CD4-positive, alpha-beta memory T cell (primary cell): ENCODE results near the gene ESCO1. TPM values are rescaled to one million over a fixed set of nuclear protein-coding genes. Genes with fewer than 3 reads are reported as not detected.

Experiments
- CTCF ChIA-PET: fragments of 350-600 bp; sonication (Branson Sonifier 250); formaldehyde crosslinking; loops from one replicate; lab custom pipeline; 2021; ENCODE audit warnings: inconsistent platforms; ENCODE audit not compliant: partially characterized antibody; lab: Charles Lee
- POLR2A ChIA-PET: fragments of 350-600 bp; sonication (Branson Sonifier 250); formaldehyde crosslinking; loops from one replicate; lab custom pipeline; 2021; ENCODE audit not compliant: partially characterized antibody; lab: Charles Lee
- DNase-seq, 5 donors: peaks; one replicate each; pipeline versions ENCODE4 v3.0.0 to v3.0.0-alpha.2; 2020 to 2022; ENCODE audit warnings: mixed read lengths in 1 of 5
- H3K27ac ChIP-seq: one replicate; pipeline ENCODE4 v1.7.0; 2013; ENCODE audit warnings: low read depth, low read length
- H3K27me3 ChIP-seq: 2 replicates; pipeline ENCODE4 v1.7.0; 2013; ENCODE audit warnings: mild to moderate bottlenecking, low read length, moderate library complexity; ENCODE audit not compliant: insufficient read depth
- H3K36me3 ChIP-seq: 2 replicates; pipeline ENCODE4 v1.7.0; 2013; ENCODE audit warnings: mild to moderate bottlenecking, low read length, moderate library complexity; ENCODE audit not compliant: insufficient read depth
- H3K4me1 ChIP-seq: 2 replicates; pipeline ENCODE4 v1.7.0; 2013; ENCODE audit warnings: mild to moderate bottlenecking, low read length, moderate library complexity; ENCODE audit not compliant: insufficient read depth
- H3K4me3 ChIP-seq, 2 donors: one replicate each; pipeline ENCODE4 v1.7.0; 2013; ENCODE audit warnings: low read length in 2 of 2, mild to moderate bottlenecking in 1 of 2
- H3K9me3 ChIP-seq, 2 donors: one replicate each; pipeline ENCODE4 v1.7.0; 2013; ENCODE audit warnings: low read length in 2 of 2, control low read depth in 1 of 2; ENCODE audit not compliant: control insufficient read depth in 1 of 2
- H3K27ac Mint-ChIP-seq, 7 donors: one replicate each; pipeline ENCODE4 v1.8.0; 2020 to 2021; ENCODE audit warnings: mixed read lengths in 7 of 7, mild to moderate bottlenecking in 6 of 7, inconsistent platforms in 3 of 7, moderate library complexity in 3 of 7
- H3K27me3 Mint-ChIP-seq, 2 donors: one replicate each; pipeline ENCODE4 v1.8.0; 2020 to 2021; ENCODE audit warnings: mixed read lengths in 2 of 2
- H3K36me3 Mint-ChIP-seq, 2 donors: one replicate each; pipeline ENCODE4 v1.8.0; 2020 to 2021; ENCODE audit warnings: mixed read lengths in 2 of 2, inconsistent platforms in 1 of 2, mild to moderate bottlenecking in 1 of 2
- H3K4me1 Mint-ChIP-seq, 4 donors: one replicate each; pipeline ENCODE4 v1.8.0; 2020 to 2021; ENCODE audit warnings: mixed read lengths in 4 of 4, mild to moderate bottlenecking in 1 of 4
- H3K4me3 Mint-ChIP-seq, 8 donors: one replicate each; pipeline ENCODE4 v1.8.0; 2020 to 2021; ENCODE audit warnings: mixed read lengths in 8 of 8, mild to moderate bottlenecking in 7 of 8, moderate library complexity in 6 of 8, inconsistent platforms in 3 of 8
- H3K9me3 Mint-ChIP-seq, 8 donors: one replicate each; pipeline ENCODE4 v1.8.0; 2020 to 2021; ENCODE audit warnings: mixed read lengths in 8 of 8, mild to moderate bottlenecking in 5 of 8, inconsistent platforms in 3 of 8, moderate library complexity in 1 of 8
- intact Hi-C: fragments of 100-400 bp; cut with micrococcal nuclease; formaldehyde crosslinking; loops from one replicate; pipeline ENCODE4 v1.15.1; 2023
- polyA plus RNA-seq, 2 donors: library from polyadenylated mRNA; unstranded; fragments of 300-500 nt; fragmentation: Illumina TruSeq; gene quantifications; one replicate each; pipeline ENCODE4 v1.2.3, GENCODE V29; 2021
- total RNA-seq, 2 experiments: library from RNA; stranded (reverse); gene quantifications; one replicate each; pipeline ENCODE4 v1.2.3, GENCODE V29; 2021

Gene ESCO1
- total and polyA plus RNA-seq, 4 experiments from 2014 or later = 4.6 to 38.2 (median 22.1) TPM

GRCh38 chr18:21489919-21490495 is 110.5 kb downstream of the ESCO1 start:
- no peak overlapping the region for H3K4me3 Mint-ChIP-seq
- H3K9me3 Mint-ChIP-seq = no peaks in the 10 kb centered on the region
- H3K9me3 ChIP-seq = no peaks in the 10 kb centered on the region
- no peaks in the 10 kb centered on the region for H3K4me1 Mint-ChIP-seq
- no peaks in the 10 kb centered on the region for H3K4me1 ChIP-seq
- H3K27ac Mint-ChIP-seq = no peak overlapping the region
- no peak overlapping the region for H3K4me3 ChIP-seq
- H3K27me3 ChIP-seq = no peaks in the 10 kb centered on the region
- ChIA-PET CTCF (interaction anchor here (0.9 to 1.8 kb wide), 7 partner anchors 10 to 466 kb away, joined by 3 to 10 read pairs (median 4); no protein-coding TSS in a partner anchor), POLR2A (no interaction called here)
- DNase-seq = no peak
- peaks cover 5 to 8% of the 10 kb centered on the region in 2 donors for H3K27me3 Mint-ChIP-seq
- intact Hi-C loops = loop anchor here (1.0 kb wide), 2 partner anchors 361 to 466 kb away; no protein-coding TSS in a partner anchor
- no peak overlapping the region for H3K27ac ChIP-seq
- H3K36me3 ChIP-seq = no peaks in the 10 kb centered on the region
- no peaks in the 10 kb centered on the region for H3K36me3 Mint-ChIP-seq

GRCh38 chr18:21489119-21489750 is 111.3 kb downstream of the ESCO1 start:
- Histone ChIP-seq H3K4me3 (no peak overlapping the region), H3K9me3 (no peaks in the 10 kb centered on the region), H3K27me3 (no peaks in the 10 kb centered on the region), H3K4me1 (no peaks in the 10 kb centered on the region), H3K27ac (no peak overlapping the region), H3K36me3 (no peaks in the 10 kb centered on the region)
- POLR2A ChIA-PET = no interaction called here
- Mint-ChIP-seq H3K9me3 (no peaks in the 10 kb centered on the region), H3K27ac (no peak overlapping the region), H3K4me3 (no peak overlapping the region), H3K27me3 (peaks cover 7 to 10% of the 10 kb centered on the region in 2 donors), H3K36me3 (no peaks in the 10 kb centered on the region), H3K4me1 (no peaks in the 10 kb centered on the region)
- intact Hi-C loops = loop anchor here (1.0 kb wide), 2 partner anchors 362 to 467 kb away; no protein-coding TSS in a partner anchor
- peak in 4 of 5 donors; percentile 7 to 21 (median 19) for DNase-seq
- CTCF ChIA-PET = interaction anchor here (0.9 to 1.8 kb wide), 10 partner anchors 9 to 471 kb away, joined by 3 to 10 read pairs (median 3); no protein-coding TSS in a partner anchor

- H3K27ac ChIP-seq = no peak overlapping the region
- ChIA-PET POLR2A (no interaction called here), CTCF (interaction anchor here (2.0 kb wide), 1 partner anchor 9 kb away, joined by 6 read pairs; no protein-coding TSS in a partner anchor)
- H3K27me3 Mint-ChIP-seq = peaks cover 8 to 10% of the 10 kb centered on the region in 2 donors
- no peaks in the 10 kb centered on the region for H3K9me3 ChIP-seq
- no peaks in the 10 kb centered on the region for H3K4me1 ChIP-seq
- intact Hi-C loops = no loop called here
- no peak for DNase-seq
- no peak overlapping the region for H3K4me3 ChIP-seq
- no peaks in the 10 kb centered on the region for H3K36me3 ChIP-seq
- no peak overlapping the region for H3K4me3 Mint-ChIP-seq
- no peaks in the 10 kb centered on the region for H3K9me3 Mint-ChIP-seq
- H3K27ac Mint-ChIP-seq = peak overlapping the region in 1 of 7 donors; percentile 10
- H3K4me1 Mint-ChIP-seq = no peaks in the 10 kb centered on the region
- no peaks in the 10 kb centered on the region for H3K36me3 Mint-ChIP-seq
- no peaks in the 10 kb centered on the region for H3K27me3 ChIP-seq
Observed at GRCh38 chr18:21486905-21487437, 113.5 kb downstream of the ESCO1 start.

GRCh38 chr18:21484851-21485636 is 115.5 kb downstream of the ESCO1 start:
- Histone ChIP-seq H3K9me3 (no peaks in the 10 kb centered on the region), H3K36me3 (no peaks in the 10 kb centered on the region), H3K27ac (no peak overlapping the region), H3K27me3 (no peaks in the 10 kb centered on the region), H3K4me3 (no peak overlapping the region), H3K4me1 (no peaks in the 10 kb centered on the region)
- peaks cover 13 to 19% of the 10 kb centered on the region in 2 donors for H3K27me3 Mint-ChIP-seq
- H3K36me3 Mint-ChIP-seq = no peaks in the 10 kb centered on the region
- DNase-seq = no peak
- intact Hi-C loops = no loop called here
- ChIA-PET POLR2A (no interaction called here), CTCF (no interaction called here)
- H3K4me3 Mint-ChIP-seq = no peak overlapping the region
- no peak overlapping the region for H3K27ac Mint-ChIP-seq
- no peaks in the 10 kb centered on the region for H3K9me3 Mint-ChIP-seq
- no peaks in the 10 kb centered on the region for H3K4me1 Mint-ChIP-seq

- Mint-ChIP-seq H3K27ac (no peak overlapping the region), H3K4me1 (no peaks in the 10 kb centered on the region), H3K4me3 (no peak overlapping the region), H3K9me3 (no peaks in the 10 kb centered on the region), H3K27me3 (peaks cover 11 to 19% of the 10 kb centered on the region in 2 donors), H3K36me3 (no peaks in the 10 kb centered on the region)
- intact Hi-C loops = no loop called here
- Histone ChIP-seq H3K9me3 (no peaks in the 10 kb centered on the region), H3K4me3 (no peak overlapping the region), H3K4me1 (no peaks in the 10 kb centered on the region), H3K36me3 (no peaks in the 10 kb centered on the region), H3K27ac (no peak overlapping the region), H3K27me3 (no peaks in the 10 kb centered on the region)
- DNase-seq = no peak
- ChIA-PET CTCF (interaction anchor here (1.0 kb wide), 1 partner anchor 11 kb away, joined by 4 read pairs; no protein-coding TSS in a partner anchor), POLR2A (no interaction called here)
Observed at GRCh38 chr18:21483051-21483450, 117.5 kb downstream of the ESCO1 start.

GRCh38 chr18:21481739-21482138 is 118.8 kb downstream of the ESCO1 start:
- H3K27ac Mint-ChIP-seq = no peak overlapping the region
- no peaks in the 10 kb centered on the region for H3K4me1 ChIP-seq
- intact Hi-C loops = no loop called here
- DNase-seq = no peak
- H3K36me3 Mint-ChIP-seq = no peaks in the 10 kb centered on the region
- POLR2A ChIA-PET = no interaction called here
- CTCF ChIA-PET = interaction anchor here (0.6 kb wide), 1 partner anchor 9 kb away, joined by 3 read pairs; no protein-coding TSS in a partner anchor
- H3K27ac ChIP-seq = no peak overlapping the region
- H3K4me3 ChIP-seq = no peak overlapping the region
- peaks cover 11 to 19% of the 10 kb centered on the region in 2 donors for H3K27me3 Mint-ChIP-seq
- H3K9me3 ChIP-seq = no peaks in the 10 kb centered on the region
- H3K4me1 Mint-ChIP-seq = no peaks in the 10 kb centered on the region
- no peaks in the 10 kb centered on the region for H3K27me3 ChIP-seq
- H3K36me3 ChIP-seq = no peaks in the 10 kb centered on the region
- H3K4me3 Mint-ChIP-seq = no peak overlapping the region
- no peaks in the 10 kb centered on the region for H3K9me3 Mint-ChIP-seq
